NCI-H128 (cell line): ENCODE results near the gene RTP5.
"Not testable (repeated sequence)": the region's sequence is repeated elsewhere in the genome, so short reads cannot be mapped to it uniquely, and the experiment has no call there.

Experiments
- DNase-seq: peaks from one replicate; lab custom pipeline; 2025; ENCODE audit not compliant: unreplicated experiment; lab: John Stamatoyannopoulos, UW

The RTP5 gene

DNA sequence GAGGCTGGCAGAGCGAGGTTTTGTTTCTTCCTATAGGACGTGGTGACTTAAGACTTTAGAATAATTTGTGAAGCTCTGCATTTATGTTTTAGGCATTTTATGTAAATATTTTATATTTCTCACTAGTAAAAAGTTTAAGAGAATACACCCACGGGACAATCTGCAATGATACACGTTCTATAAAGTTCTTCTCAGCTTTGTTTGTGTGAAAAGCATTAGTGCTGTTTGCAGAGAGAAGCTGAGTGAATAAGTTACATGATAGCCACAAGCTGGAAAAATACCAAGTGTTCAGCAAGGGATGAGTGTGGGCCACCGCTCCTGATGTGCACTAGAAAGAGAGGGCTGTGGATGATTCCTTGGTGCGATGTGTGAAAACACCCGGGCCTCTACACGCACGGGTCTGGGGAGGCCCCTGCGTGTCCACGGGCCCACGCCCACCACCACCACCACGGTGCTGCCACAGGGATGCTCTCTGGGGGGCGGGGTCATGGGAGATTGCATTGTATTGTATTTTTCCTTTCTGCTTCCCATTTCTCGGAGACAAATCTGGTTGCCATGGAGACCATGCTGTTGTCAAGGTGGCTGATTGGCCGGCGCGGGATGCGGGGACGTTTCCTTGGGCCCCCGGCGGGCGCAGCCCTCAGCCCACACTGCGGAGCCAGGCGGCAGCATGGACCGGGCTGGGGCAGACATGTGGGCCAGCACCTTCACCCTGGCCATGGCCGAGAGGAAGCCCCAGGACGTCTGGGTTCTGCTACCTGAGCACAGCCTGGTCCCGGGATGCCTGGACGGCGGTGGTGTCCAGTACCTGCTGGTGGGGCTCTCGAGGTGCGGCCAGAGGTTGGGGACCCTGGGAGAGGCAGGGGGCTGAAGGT lies at the start of gene RTP5:
Gene RTP5, plus strand, starts transcription at position 643 of the 875 bp plus-strand sequence. Its CDS starts 28 bp downstream, at position 671.
- no peak for DNase-seq

DNA sequence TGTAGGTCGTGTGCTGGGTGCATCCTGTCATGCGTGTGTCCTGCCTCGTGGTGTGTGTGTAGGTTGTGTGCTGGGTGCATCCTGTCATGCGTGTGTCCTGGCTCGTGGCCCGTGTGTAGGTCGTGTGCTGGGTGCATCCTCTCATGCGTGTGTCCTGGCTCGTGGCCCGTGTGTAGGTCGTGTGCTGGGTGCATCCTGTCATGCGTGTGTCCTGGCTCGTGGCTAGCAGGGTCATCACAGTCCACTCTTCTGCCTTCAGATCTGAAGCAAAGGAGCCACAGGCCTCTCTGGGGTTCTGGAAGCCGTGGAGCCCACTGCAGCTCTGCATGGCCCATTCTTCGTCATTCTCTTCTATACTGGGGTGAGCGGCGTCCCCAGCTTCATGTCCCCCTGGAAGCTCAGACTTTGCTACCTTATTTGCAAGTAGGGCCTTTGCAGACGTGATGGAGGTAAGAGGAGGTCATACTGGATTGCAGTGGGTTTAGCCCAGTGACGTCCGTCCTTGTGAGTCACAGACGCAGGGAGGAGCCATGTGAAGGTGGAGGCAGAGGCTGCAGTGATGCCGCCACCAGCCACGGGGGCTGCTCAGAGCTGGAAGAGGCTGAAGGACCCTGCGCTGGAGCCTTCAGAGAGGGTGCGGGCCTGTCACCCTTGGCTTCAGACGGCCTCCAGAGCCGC lies 49.4 kb upstream of the RTP5 start:
- not testable (repeated sequence) for DNase-seq

DNA sequence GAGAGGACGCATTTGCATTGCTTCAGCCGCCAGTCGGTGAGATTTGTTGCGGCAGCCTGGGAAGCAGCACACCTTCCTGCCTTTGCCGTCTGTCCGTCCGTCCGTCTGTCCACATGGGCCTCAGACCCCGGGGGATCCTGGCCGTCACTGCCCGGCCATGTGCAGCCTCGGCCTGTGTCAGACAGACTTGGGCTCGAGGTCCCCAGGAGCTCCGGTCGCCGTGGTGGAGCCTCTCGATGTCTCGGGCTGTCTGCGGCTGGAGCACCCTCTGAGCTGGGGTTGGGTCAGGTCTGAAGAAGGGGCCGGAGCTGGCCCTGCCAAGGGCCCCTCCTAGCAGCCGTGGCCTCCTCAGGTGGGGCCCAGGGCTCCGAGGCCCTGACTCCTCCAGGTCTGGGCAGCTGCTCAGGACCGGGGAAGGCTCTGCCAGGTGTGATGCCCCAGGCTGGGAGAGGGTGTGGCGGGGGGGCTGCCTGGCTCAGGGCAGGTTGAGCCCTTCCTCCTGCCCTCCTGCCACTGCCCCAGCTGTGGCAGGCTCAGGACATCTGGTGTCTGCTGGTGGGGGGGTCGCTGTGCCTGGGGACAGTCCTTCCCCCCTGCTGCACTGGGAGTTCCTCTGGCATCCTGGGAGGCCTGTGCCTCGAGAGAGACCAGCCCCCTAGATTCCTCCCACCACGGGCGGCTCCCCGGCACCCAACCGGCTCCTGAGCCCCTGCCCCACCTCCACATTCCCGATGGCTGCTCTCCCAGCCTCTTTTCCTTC lies 48.7 kb upstream of the RTP5 start:
- DNase-seq, result no peak

DNA sequence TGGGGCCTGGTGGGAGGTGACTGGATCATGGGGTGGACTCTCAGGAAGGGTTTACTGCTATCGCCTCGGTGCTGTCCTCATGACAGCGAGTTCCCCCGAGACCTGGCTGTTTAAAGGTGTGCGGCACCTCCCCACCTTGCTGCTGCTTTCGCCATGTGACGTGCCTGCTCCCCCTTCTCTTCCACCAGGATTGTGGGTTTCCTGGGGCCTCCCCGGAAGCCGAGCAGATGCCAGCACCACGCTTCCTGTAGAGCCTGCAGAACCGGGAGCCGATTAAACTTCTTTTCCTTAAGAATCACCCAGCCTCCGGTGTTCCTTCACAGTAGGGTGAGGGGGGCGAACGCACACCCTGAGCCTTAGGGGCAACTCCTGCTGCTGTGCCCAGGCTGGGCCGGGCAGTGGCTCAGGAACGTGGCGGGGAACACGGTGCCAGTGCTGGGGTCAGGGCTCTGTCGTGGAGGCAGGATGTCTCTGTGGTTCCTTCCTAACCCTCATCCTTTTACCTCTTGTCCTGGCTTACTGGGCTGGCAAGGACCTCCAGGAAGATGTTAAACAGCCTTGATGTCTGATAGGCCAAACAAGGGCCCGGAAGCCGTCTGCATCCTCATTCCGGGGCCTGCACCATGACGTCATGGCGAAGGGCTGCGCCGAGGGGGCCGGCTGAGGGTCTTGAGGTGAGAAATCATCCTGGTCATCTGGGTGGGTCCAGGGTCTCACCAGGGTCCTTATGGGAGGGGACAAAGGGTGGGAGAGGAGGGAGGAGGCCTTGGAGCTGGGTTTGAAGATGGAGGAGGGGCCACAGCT lies 47.9 kb upstream of the RTP5 start:
- no peak for DNase-seq

DNA sequence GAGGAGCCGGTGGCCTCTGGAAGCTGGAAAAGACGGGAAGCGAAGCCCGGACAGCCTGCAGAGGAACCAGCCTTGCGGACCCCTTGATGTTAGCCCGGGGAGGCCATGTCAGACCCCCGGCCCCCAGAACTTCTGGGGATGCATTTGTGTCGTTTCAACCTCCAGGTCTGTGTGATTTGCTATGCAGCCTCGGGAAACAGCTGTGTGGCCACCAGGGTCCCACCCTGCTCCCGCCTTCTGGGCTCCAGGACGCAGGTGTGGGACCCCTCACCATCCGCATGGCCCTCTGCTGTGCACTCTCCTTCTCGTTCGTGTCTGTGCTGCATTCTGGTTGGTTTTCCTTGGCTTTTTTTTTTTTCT lies 47.3 kb upstream of the RTP5 start:
- no peak for DNase-seq

DNA sequence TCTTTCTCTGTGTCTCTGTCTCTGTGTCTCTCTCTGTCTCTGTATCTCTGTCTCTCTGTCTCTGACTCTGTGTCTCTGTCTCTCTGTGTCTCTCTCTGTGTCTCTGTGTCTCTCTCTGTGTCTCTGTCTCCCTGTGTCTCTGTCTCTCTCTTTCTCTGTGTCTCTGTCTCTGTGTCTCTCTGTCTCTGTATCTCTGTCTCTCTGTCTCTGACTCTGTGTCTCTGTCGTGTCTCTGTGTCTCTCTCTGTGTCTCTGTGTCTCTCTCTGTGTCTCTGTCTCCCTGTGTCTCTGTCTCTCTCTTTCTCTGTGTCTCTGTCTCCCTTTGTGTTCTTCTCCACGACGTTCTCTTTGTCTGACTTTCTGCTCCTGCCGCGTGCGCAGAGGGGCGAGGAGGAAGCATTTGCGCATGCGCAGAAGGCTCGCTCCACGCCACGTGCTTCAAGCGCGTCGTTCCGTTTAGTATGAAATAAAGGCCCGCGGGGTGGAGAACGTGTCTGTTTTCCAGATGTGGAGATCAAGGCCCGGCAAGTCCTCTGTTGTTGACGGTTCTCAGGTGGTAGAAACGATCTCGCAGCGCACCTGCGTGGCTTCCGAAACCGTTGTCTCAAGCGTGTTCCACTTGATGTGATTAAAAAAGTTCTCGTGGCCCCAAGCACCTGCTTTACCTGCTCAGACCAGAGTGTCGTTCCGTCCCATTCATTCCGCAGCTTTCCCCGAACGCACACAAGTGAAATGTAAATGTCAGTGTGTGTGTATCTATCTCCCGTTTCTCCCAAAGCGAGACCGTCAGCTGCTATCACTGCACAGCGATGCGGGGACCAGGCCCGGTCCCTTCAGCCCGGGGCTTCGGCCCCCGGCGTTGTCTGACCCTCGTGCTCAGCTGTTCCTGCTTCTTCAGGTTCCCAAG lies 45.7 kb upstream of the RTP5 start:
- DNase-seq, result not testable (repeated sequence)

DNA sequence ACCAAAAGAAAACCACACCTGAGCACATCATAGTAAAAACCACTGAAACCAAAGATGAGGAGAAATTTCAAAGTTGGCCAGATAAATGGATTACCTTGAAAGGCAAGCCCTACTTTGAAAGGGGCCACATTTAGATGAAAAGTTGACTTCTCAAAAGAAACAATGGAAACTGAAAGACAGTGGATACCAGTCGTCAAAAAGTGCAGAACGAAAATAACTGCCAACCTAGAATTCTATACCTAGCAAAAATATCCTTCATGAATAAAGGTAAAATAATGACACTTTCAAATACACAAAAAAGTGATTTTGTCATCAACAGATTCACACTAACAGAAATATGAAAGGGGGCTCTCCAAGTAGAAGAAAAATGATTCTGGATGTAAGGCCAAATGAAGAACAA lies 42.1 kb upstream of the RTP5 start:
- no peak for DNase-seq

DNA sequence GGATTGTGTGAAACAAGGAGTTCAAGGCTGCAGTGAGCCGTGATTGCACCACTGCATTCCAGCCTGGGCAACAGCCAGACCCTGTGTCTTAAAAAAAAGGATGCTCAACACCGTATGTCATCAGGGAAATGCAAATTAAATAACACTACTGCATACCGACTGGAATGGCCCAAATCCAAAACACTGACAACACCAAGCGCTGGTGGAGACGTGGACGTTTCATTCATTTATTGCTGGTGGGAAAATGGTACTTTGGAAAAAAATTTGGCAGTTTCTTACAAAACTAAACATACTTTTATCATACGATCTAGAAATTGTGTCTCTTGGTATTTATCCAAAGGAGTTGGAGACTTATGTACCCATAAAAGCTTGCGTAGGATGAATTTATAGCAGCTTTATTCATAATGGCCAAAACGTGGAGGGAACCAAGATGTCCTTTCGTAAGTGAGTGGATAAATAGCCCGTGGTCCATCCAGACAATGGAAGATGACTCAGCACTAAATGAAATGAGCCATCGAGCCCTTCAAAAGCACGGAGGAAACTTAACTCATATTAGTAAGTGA lies 36.3 kb upstream of the RTP5 start:
- DNase-seq, result no peak

DNA sequence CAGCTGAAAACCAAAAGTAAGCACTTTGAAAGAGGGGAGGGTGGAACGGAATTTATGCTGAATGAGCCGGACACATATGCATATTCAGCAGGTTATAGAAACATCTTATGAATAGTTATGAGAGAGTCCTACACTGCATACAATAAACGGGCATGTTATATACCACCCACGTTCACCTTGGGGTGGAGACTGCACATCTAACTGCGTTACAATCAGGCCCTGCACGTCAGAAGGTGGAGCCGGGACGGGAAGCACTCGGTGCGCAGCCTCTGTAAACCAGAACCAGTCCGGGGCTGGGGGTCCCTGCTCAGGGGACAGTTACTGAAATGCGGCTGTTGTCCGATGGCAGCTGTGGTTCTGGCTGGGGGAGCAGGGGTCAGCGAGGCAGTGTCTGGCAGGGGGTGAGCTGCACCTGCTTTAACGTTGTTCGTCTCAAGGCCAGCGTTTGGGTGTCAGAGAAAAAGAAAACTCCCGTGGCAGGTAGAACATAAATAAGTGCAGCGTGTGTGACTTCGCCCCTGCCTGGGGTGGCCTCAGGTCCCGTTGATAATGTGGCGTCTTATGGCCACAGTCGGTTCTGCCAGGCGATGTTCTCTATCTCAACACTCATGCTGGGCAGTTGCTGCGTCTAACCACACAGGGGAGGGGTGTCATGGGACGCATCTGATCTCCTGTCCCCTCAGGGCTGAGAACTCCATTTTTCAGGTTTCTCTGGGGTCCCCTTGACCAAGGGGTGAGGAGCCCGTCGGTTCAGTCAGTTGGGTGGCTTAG lies 35.6 kb upstream of the RTP5 start:
- not testable (repeated sequence) for DNase-seq

DNA sequence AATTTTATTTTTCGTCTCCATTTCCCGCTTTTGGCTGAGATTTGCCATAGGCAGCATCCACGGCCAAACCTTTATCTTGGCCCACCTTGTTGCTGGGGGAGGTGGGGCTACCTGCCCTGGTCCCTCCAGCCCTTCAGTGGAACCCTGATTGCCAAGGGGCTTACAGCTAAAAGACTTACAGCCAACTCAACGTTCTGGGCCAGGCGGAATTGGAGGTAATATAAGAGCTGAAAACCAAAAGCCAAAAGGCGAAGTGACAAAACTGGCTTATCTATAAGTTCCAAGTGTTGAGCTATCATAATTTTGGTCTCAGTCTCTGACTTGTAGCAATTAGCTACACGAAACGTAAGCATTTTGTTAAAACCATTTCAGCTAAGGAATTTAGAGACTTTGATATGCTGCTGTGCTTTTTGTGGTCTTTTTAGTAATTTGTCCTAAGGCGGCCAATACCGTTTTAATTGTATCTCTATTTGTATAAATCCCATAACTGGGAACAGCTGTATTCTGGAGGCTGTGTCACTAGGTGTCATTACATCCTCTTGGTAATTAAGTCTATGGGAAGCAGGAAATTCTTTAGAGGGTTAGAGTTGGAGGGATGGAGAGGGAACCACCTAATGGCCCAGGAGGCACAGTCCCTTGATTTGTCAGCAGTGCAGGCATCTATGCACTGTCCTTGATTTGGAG lies 34.9 kb upstream of the RTP5 start:
- DNase-seq, result no peak

DNA sequence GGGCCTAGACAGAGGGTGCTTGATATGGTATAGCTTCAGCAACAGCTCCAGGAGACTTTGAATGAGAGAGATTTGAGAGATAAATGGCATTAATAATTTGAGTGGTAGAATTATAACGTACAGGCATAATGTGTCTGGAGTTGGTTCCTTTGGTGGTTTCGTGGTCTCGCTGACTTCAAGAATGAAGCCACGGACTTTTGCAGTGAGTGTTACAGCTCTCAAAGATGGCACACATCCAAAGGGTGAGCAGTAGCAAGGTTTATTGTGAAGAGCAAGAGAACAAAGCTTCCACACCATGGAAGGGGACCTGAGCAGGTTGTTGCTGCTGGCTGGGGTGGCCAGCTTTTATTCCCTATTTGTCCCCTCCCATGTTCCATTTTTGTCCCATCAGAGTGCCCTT lies 33.9 kb upstream of the RTP5 start:
- no peak for DNase-seq

DNA sequence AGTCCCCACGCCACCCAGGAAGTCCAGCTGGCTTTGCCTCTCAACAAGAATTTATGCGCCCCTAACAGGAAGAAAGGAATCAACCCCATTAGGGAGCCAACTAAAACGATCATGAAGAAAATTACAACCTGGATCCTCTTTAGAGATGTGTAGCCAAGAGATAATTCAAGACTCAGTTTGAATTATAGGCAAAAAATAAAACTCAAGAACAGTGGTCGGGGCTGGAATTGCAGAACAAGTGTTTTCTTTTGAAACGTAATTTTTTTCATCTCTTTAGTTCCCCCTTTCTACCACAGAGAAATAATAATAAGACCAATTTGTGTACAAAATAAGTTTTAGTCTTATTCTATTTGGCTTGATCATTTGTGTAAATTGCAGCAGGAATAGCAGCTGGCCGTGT lies 33.2 kb upstream of the RTP5 start:
- DNase-seq, result no peak

DNA sequence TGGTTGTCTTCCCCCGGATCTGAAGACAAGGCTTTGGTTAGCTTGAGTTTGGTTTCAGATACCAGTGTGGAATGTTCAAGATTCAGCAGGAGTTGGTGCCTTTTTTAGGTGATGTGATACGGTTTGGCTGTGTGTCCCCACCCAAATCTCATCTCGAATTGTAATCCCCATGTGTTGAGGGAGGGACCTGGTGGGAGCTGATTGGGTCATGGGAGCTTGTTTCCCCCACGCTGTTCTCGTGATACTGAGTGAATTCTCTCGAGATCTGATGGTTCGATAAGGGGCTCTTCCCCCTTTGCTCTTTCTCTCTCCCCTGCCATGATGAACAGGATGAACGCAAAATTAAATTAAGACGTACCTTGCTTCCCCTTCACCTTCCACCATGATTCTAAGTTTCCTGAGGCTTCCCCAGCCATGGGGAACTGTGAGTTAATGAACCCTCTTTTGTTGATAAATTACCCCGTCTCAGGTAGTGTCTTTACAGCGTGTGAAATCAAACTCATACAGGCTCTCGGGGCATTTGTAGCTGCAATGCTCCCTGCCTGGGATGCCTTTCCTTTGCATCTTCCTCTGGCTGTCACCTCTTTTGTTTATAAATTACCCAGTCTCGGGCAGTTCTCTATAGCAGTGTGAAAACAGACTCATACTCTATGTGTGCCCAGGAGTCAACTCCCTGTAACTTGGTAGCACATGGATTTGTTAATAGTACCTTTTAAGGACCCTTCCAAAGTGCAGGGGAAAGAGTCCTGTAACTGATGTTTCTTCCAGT lies 32.1 kb upstream of the RTP5 start:
- no peak for DNase-seq

DNA sequence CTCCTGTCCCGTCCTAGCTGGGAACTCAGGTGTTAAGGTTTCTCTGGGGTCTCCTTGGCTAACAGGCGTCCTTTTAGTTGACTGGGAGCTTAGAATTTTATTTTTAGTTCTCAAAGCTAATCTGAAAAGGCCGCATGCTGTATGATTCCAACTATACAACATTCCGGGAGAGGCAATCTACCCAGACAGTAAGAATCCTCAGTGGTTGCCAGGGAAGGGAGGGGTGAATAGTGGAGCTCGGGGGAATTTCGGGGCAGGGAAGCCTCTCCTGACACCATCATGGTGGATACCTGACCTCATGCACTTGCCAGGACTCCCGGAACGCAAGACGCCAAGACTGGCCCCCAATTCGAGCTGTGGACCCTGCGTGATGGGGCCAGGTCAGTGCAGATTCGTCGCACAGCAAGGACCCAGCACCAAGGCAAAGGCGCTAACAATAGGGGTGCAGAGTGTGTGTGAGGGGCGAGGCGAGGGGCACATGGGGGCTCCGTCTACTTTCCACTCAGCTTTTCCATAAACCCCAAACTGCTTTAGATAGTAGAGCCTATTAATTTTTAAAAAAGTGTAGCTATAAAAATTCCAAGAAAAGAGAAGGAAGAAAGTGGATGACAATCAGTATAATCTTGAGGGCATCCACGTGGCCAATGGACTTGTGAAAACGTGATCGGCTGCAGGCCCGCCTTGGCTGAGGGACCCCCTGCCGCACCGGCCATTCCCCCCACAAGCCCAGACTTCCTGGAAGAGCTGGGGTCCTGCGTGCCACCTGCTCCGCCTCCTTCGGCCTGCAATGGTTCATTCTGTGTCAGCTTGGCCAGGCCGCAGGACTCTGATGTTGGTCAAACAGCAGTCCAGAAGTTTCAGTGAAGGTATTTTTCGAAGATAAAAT lies 28.1 kb upstream of the RTP5 start:
- DNase-seq, result no peak

DNA sequence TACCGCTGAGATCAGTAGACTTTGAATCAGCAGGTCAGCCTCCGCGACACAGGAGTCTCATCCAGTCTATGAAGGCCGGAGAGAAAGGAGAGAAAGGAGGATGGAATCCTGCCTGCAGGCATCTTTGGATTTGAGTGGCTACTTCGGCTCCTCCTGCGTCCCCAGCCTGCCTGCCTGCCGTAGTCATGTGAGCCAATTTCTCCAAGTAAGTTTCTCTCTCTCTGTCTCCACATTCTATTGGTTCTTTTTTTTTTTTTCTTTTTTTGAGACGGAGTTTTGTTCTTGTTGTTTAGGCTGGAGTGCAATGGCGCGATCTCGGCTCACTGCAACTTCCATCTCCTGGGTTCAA lies 27.5 kb upstream of the RTP5 start:
- no peak for DNase-seq

DNA sequence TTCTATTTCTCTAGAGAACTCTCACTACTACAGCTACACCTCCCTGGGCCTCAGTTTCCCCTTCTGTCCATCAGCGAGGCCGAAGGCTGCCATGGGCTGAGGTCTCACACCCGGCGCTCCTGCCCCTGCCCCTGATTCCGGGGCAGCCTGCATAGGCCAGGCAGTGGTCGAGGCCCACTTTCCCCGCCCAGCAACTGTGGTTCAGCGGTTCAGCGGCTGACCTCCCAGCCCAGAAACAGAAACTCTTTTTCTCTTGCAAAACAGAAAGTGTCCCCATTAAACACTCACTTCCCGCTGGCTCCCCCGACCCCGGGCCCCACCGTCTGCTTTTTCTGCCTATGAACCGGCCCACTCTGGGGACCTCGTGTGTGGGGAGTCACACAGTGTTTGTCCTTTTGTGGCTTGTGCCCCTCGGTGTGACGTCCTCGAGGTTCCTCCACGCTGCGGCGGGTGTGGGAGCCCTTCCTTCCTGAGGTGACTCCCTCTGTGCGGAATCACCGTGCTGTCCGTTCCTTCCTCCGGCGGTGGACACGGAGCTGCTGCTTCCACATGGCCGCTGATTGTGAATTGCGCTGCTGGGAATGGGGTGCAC lies 26.8 kb upstream of the RTP5 start:
- DNase-seq, result no peak
